Naive B cell (primary cell): ENCODE measurements around the gene GABPB1. TPM values are rescaled to one million over a fixed set of nuclear protein-coding genes. Genes with fewer than 3 reads are reported as not detected.

Experiments
- ATAC-seq, 2 donors: fragments of 150-1000 bp; cut with Tn5 transposase; 2 replicates each; pipeline ENCODE4 v1.10.0; 2021; ENCODE audit warnings: low read depth in 2 of 2, mild to moderate bottlenecking in 2 of 2, moderate library complexity in 2 of 2
- DNase-seq: peaks from one replicate; pipeline ENCODE4 v3.0.0; 2022
- H3K27ac Mint-ChIP-seq, 6 donors: one replicate each; pipeline ENCODE4 v1.8.0; 2020 to 2022; ENCODE audit warnings: mild to moderate bottlenecking in 6 of 6, mixed read lengths in 6 of 6, moderate library complexity in 5 of 6, inconsistent platforms in 2 of 6
- H3K27me3 Mint-ChIP-seq, 3 donors: one replicate each; pipeline ENCODE4 v1.8.0; 2021 to 2022; ENCODE audit warnings: mixed read lengths in 3 of 3, mild to moderate bottlenecking in 1 of 3
- H3K36me3 Mint-ChIP-seq, 2 donors: one replicate each; pipeline ENCODE4 v1.8.0; 2020 to 2022; ENCODE audit warnings: mixed read lengths in 2 of 2, inconsistent platforms in 1 of 2, mild to moderate bottlenecking in 1 of 2
- H3K4me1 Mint-ChIP-seq, 3 donors: one replicate each; pipeline ENCODE4 v1.8.0; 2020 to 2022; ENCODE audit warnings: mixed read lengths in 3 of 3, inconsistent platforms in 1 of 3, mild to moderate bottlenecking in 1 of 3, moderate library complexity in 1 of 3
- H3K4me3 Mint-ChIP-seq, 8 donors: one replicate each; pipeline ENCODE4 v1.8.0; 2020 to 2022; ENCODE audit warnings: mild to moderate bottlenecking in 8 of 8, mixed read lengths in 8 of 8, moderate library complexity in 8 of 8, inconsistent platforms in 2 of 8
- H3K9me3 Mint-ChIP-seq, 7 donors: one replicate each; pipeline ENCODE4 v1.8.0; 2020 to 2022; ENCODE audit warnings: mixed read lengths in 7 of 7, mild to moderate bottlenecking in 5 of 7, inconsistent platforms in 2 of 7, moderate library complexity in 1 of 7
- polyA plus RNA-seq, 6 donors: library from polyadenylated mRNA; unstranded; fragments of 300-500 nt; fragmentation: Illumina TruSeq; gene quantifications; one replicate each; pipeline ENCODE4 v1.2.3, GENCODE V29; 2021; ENCODE audit warnings: low read depth in 6 of 6

GABPB1 gene
- polyA plus RNA-seq, 6 donors from 2014 or later: 40.1 to 67.8 (median 48.2) TPM

DNA sequence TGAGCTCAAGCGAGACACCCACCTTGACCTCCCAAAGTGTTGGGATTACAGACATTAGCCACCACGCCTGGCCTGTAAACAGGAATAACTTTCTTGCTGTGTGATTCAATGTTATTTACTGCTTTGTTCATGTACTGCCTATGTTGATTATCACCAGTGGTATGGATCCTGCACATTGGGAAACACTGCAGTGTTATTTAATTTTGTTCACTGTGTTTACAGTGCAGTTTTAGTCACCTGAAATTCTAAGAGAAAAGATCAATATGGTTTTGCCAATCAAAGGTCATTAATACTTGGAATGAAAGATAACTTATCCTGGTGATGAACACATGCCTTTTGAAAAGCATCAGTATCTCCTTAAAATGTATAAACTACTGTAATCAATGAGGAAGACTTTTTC is 8.6 kb upstream of the GABPB1 start:
- Mint-ChIP-seq H3K27ac (peak overlapping the region in 3 of 6 donors; percentile 5 to 67 (median 64)), H3K9me3 (no peaks in the 10 kb centered on the region), H3K4me1 (peaks cover 22 to 41% (median 27%) of the 10 kb centered on the region in 3 donors), H3K4me3 (no peak overlapping the region), H3K27me3 (no peaks in the 10 kb centered on the region), H3K36me3 (peaks cover 15 to 18% of the 10 kb centered on the region in 2 donors)
- no peak for DNase-seq
- no peak for ATAC-seq

GRCh38 chr15:50361756-50362155 is 6.8 kb upstream of the GABPB1 start:
- Mint-ChIP-seq H3K9me3 (no peaks in the 10 kb centered on the region), H3K36me3 (peaks cover 24 to 27% of the 10 kb centered on the region in 2 donors), H3K27ac (peak overlapping the region in 1 of 6 donors; percentile 38), H3K27me3 (no peaks in the 10 kb centered on the region), H3K4me1 (peaks cover 32 to 52% (median 37%) of the 10 kb centered on the region in 3 donors), H3K4me3 (peak overlapping the region in 2 of 8 donors; percentile 2 to 38)
- DNase-seq: no peak
- ATAC-seq: no peak

GRCh38 chr15:50358845-50359244 is 3.8 kb upstream of the GABPB1 start:
- no peaks in the 10 kb centered on the region for H3K9me3 Mint-ChIP-seq
- H3K4me3 Mint-ChIP-seq: peak overlapping the region in 1 of 8 donors; percentile 45
- peak overlapping the region in 1 of 6 donors; percentile 68 for H3K27ac Mint-ChIP-seq
- DNase-seq: no peak
- peaks cover 32 to 46% (median 35%) of the 10 kb centered on the region in 3 donors for H3K4me1 Mint-ChIP-seq
- peaks cover 29 to 32% of the 10 kb centered on the region in 2 donors for H3K36me3 Mint-ChIP-seq
- H3K27me3 Mint-ChIP-seq: peaks cover 0 to 3% (median 0%) of the 10 kb centered on the region in 3 donors
- no peak for ATAC-seq

- ATAC-seq (no peak), DNase-seq (no peak)
- no peaks in the 10 kb centered on the region for H3K9me3 Mint-ChIP-seq
- H3K36me3 Mint-ChIP-seq: peaks cover 15 to 17% of the 10 kb centered on the region in 2 donors
- peaks cover 34 to 57% (median 43%) of the 10 kb centered on the region in 3 donors for H3K4me1 Mint-ChIP-seq
- H3K27ac Mint-ChIP-seq: peak overlapping the region; percentile 67 to 100 (median 100)
- peaks cover 0 to 4% (median 0%) of the 10 kb centered on the region in 3 donors for H3K27me3 Mint-ChIP-seq
- peak overlapping the region; percentile 93 to 99 (median 96) for H3K4me3 Mint-ChIP-seq
These were observed 982 bp upstream of the GABPB1 start for GRCh38 chr15:50355980-50356379.

- Mint-ChIP-seq H3K36me3 (peaks cover 15 to 17% of the 10 kb centered on the region in 2 donors), H3K4me1 (peaks cover 38 to 58% (median 48%) of the 10 kb centered on the region in 3 donors), H3K27ac (peak overlapping the region; percentile 98 to 100 (median 100)), H3K4me3 (peak overlapping the region; percentile 93 to 99 (median 96)), H3K9me3 (no peaks in the 10 kb centered on the region), H3K27me3 (peaks cover 0 to 4% (median 0%) of the 10 kb centered on the region in 3 donors)
- ATAC-seq: no peak
- no peak for DNase-seq
These were observed 564 bp upstream of the GABPB1 start for GRCh38 chr15:50355619-50355905.

GRCh38 chr15:50353975-50354837 is 792 bp downstream of the GABPB1 start:
- Mint-ChIP-seq H3K9me3 (no peaks in the 10 kb centered on the region), H3K27me3 (peaks cover 0 to 4% (median 0%) of the 10 kb centered on the region in 3 donors)

GRCh38 chr15:50353251-50353974 is 1.6 kb downstream of the GABPB1 start:
- Mint-ChIP-seq H3K27ac (peak overlapping the region; percentile 95 to 100 (median 98)), H3K36me3 (peaks cover 15 to 17% of the 10 kb centered on the region in 2 donors), H3K4me1 (peaks cover 39 to 66% (median 57%) of the 10 kb centered on the region in 3 donors), H3K4me3 (peak overlapping the region; percentile 93 to 99 (median 96)), H3K9me3 (no peaks in the 10 kb centered on the region), H3K27me3 (peaks cover 0 to 4% (median 0%) of the 10 kb centered on the region in 3 donors)
- peak; percentile 61 for DNase-seq
- peak; percentile 33 to 50 for ATAC-seq

More at GRCh38 chr15:50353975-50354837, 792 bp downstream of the GABPB1 start:
- Mint-ChIP-seq H3K4me1 (peaks cover 39 to 68% (median 59%) of the 10 kb centered on the region in 3 donors), H3K36me3 (peaks cover 15 to 17% of the 10 kb centered on the region in 2 donors), H3K27ac (peak overlapping the region; percentile 99 to 100 (median 100)), H3K4me3 (peak overlapping the region; percentile 93 to 99 (median 96))
- ATAC-seq: peak; percentile 37 to 39
- peak; percentile 53 for DNase-seq

GRCh38 chr15:50350621-50351020 is 4.4 kb downstream of the GABPB1 start:
- H3K4me1 Mint-ChIP-seq: peaks cover 36 to 55% (median 36%) of the 10 kb centered on the region in 3 donors
- peaks cover 0 to 4% (median 0%) of the 10 kb centered on the region in 3 donors for H3K27me3 Mint-ChIP-seq
- H3K27ac Mint-ChIP-seq: peak overlapping the region; percentile 88 to 99 (median 96)
- peaks cover 0 to 6% of the 10 kb centered on the region in 2 donors for H3K36me3 Mint-ChIP-seq
- ATAC-seq (no peak), DNase-seq (no peak)
- peak overlapping the region; percentile 29 to 99 (median 95) for H3K4me3 Mint-ChIP-seq
- no peaks in the 10 kb centered on the region for H3K9me3 Mint-ChIP-seq

DNA sequence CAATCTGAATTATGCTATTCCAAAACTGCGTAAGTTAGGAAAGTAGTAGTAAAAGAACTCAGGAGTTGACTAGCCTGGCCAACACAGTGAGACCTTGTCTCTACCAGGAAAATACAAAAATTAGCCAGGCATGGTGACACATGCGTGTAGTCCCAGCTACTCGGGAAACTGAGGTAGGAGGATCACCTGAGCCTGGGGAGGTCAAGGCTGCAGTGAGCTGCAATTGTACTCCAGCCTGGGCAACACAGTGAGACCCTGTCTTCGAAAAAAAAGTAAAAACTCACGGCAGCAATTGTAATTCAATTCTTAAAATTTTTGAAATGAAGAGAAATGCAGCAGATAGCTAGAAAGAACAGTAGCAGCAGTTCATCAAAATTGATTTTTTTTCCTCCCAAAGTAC is 9.7 kb downstream of the GABPB1 start:
- Mint-ChIP-seq H3K4me1 (peaks cover 36 to 45% (median 36%) of the 10 kb centered on the region in 3 donors), H3K36me3 (peaks cover 0 to 12% of the 10 kb centered on the region in 2 donors), H3K4me3 (no peak overlapping the region), H3K27me3 (no peaks in the 10 kb centered on the region), H3K9me3 (no peaks in the 10 kb centered on the region), H3K27ac (peak overlapping the region in 2 of 6 donors; percentile 3 to 44)
- ATAC-seq (no peak), DNase-seq (no peak)

DNA sequence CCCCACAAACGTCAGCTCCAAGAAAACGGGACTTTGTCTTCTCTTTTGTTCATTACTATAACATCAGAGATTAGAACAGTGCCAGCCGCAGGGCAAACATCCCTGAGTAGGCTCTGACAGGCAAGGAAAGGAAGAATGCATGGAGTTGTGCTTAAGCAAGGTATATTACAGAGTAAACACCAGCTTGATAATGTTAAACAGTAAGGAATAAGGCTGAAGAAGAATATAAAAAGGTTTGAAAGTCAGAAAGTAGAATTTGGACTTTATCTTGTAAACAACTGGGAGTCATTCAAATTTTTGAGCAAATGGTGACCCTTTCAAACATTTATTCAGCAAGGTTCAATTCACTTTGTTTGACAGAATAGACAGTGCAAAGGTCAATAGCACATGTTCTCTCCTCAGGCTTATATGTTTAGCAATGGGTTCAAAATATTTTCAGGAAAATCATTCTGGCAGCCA is 11.0 kb downstream of the GABPB1 start:
- Mint-ChIP-seq H3K9me3 (no peaks in the 10 kb centered on the region), H3K36me3 (peaks cover 0 to 12% of the 10 kb centered on the region in 2 donors), H3K4me1 (peaks cover 31 to 40% (median 40%) of the 10 kb centered on the region in 3 donors), H3K27me3 (no peaks in the 10 kb centered on the region), H3K27ac (peak overlapping the region in 1 of 6 donors; percentile 2), H3K4me3 (no peak overlapping the region)
- DNase-seq (no peak), ATAC-seq (no peak)

DNA sequence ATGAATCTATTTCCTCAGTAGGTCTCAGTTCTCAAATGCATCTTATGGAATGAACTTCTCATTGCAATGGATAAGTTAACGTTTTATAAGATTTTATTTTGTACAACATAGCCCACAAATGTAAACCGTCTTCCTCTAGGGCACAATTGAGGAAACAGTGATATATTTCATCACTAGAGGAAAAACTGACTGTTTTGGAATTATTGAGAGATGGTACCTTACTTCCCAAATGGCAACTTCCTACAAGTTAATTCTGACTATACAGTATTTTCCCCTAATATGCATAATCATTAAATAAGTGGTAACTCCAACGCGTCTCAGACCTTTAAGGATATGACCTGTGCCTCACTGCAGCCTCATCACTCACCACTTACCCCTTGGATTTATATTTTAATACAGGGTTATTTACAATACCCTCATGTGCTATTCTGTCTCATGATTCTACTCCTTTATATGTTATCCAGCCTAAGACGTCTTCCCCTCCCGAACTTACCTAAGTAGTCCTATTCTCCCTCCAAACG is 13.3 kb downstream of the GABPB1 start:
- H3K27me3 Mint-ChIP-seq: no peaks in the 10 kb centered on the region
- no peaks in the 10 kb centered on the region for H3K9me3 Mint-ChIP-seq
- peaks cover 37 to 48% (median 42%) of the 10 kb centered on the region in 3 donors for H3K4me1 Mint-ChIP-seq
- no peak for ATAC-seq
- peak overlapping the region in 3 of 6 donors; percentile 5 to 32 (median 13) for H3K27ac Mint-ChIP-seq
- H3K36me3 Mint-ChIP-seq: peaks cover 0 to 12% of the 10 kb centered on the region in 2 donors
- H3K4me3 Mint-ChIP-seq: no peak overlapping the region
- DNase-seq: no peak

DNA sequence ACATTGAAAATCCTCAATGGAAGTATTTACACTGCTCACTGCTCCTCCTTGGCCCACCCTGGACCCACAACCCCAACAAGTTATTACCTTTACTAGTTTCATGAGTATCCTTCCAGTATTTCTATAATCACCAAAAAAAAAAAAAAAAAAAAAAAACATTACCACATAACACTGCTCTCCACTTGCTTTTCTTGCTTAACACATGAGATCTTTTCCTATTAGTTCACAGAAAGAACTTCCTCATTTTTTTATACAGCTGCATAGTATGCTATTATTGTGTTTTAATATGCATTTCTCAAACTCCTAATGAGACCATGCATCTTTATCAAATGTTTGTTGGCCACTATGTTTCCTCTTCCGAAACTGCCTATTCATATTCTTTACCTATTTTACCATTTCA is 14.6 kb downstream of the GABPB1 start:
- ATAC-seq (peak; percentile 65 to 69), DNase-seq (no peak)
- H3K9me3 Mint-ChIP-seq: no peaks in the 10 kb centered on the region
- peaks cover 0 to 11% of the 10 kb centered on the region in 2 donors for H3K36me3 Mint-ChIP-seq
- H3K27ac Mint-ChIP-seq: peak overlapping the region in 4 of 6 donors; percentile 10 to 74 (median 26)
- H3K4me3 Mint-ChIP-seq: peak overlapping the region in 2 of 8 donors; percentile 13 to 37
- peaks cover 33 to 43% (median 42%) of the 10 kb centered on the region in 3 donors for H3K4me1 Mint-ChIP-seq
- no peaks in the 10 kb centered on the region for H3K27me3 Mint-ChIP-seq

- Mint-ChIP-seq H3K4me3 (no peak overlapping the region), H3K4me1 (peaks cover 33 to 43% (median 43%) of the 10 kb centered on the region in 3 donors), H3K27me3 (no peaks in the 10 kb centered on the region), H3K9me3 (no peaks in the 10 kb centered on the region), H3K27ac (peak overlapping the region in 1 of 6 donors; percentile 41), H3K36me3 (peaks cover 0 to 4% of the 10 kb centered on the region in 2 donors)
- no peak for ATAC-seq
- no peak for DNase-seq
These were observed 15.3 kb downstream of the GABPB1 start for GRCh38 chr15:50339717-50340116.
